Upper lobe of left lung (tissue), 6 donors: ENCODE measurements around the gene LPCAT1. TPM values are rescaled to one million over a fixed set of nuclear protein-coding genes. Genes with fewer than 3 reads are reported as not detected.

ENCODE experiments used
- ATAC-seq, 2 donors: fragments of 200-7000 bp; cut with Tn5 transposase; one replicate each; pipeline ENCODE4 v1.9.1; 2022; ENCODE audit warnings: mild to moderate bottlenecking in 2 of 2, moderate library complexity in 2 of 2; ENCODE audit not compliant: low FRiP score in 2 of 2
- DNase-seq, 2 donors: peaks; one replicate each; pipeline ENCODE4 v3.0.0-alpha.2; 2019 to 2020
- H3K27ac ChIP-seq, 4 donors: fragments of 200-600 bp; sonication (generic); one replicate each; pipeline ENCODE4 v1.5.1; 2016 to 2019
- H3K27me3 ChIP-seq, 4 donors: fragments of 200-600 bp; sonication (generic); one replicate each; pipeline ENCODE4 v1.5.1; 2017 to 2019
- H3K36me3 ChIP-seq, 4 donors: fragments of 200-600 bp; sonication (generic); one replicate each; pipeline ENCODE4 v1.5.1; 2016 to 2019
- H3K4me1 ChIP-seq, 4 donors: fragments of 200-600 bp; sonication (generic); one replicate each; pipeline ENCODE4 v1.5.1; 2018 to 2019
- H3K4me3 ChIP-seq, 4 donors: fragments of 200-600 bp; sonication (generic); one replicate each; pipeline ENCODE4 v1.5.1; 2017 to 2019; ENCODE audit warnings: mild to moderate bottlenecking in 2 of 4, moderate library complexity in 1 of 4
- H3K9me3 ChIP-seq, 4 donors: fragments of 200-600 bp; sonication (generic); one replicate each; pipeline ENCODE4 v1.5.1; 2018 to 2019
- EP300 ChIP-seq, 4 donors: sonication (generic); formaldehyde crosslinking; IDR thresholded peaks; one replicate each; pipeline ENCODE4 v1.5.1; 2017; ENCODE audit warnings: antibody characterized with exemption in 4 of 4, control low read depth in 2 of 4
- POLR2A ChIP-seq, 4 donors: fragments of 450-650 bp; IDR thresholded peaks; one replicate each; pipeline ENCODE4 v1.5.1; 2016 to 2017; ENCODE audit warnings: antibody characterized with exemption in 4 of 4, mild to moderate bottlenecking in 2 of 4
- POLR2AphosphoS5 ChIP-seq, 2 donors: sonication (generic); formaldehyde crosslinking; IDR thresholded peaks; one replicate each; pipeline ENCODE4 v1.5.1; 2017; ENCODE audit warnings: antibody characterized with exemption in 2 of 2
- whole genome bisulfite sequencing, 2 donors: methylation state at CpG; one replicate each; pipeline ENCODE4 v1.1.5; 2017 to 2018; 5-methylcytosine and 5-hydroxymethylcytosine counted together
- total RNA-seq, 6 donors: library from RNA; depleted of rRNA in 4 of 6; stranded (reverse); fragments of >200 nt in 4 of 6; gene quantifications; one replicate each; pipeline versions ENCODE4 v1.1.0 to v1.2.1, GENCODE V29; 2016 to 2021
- TF ChIP-seq, protein P1 (sequence below), 6 experiments: fragments of 450-650 bp in 4 of 6; fragments of 200-600 bp in 2 of 6; sonication (generic) in 2 of 6; IDR thresholded peaks; one replicate each; pipeline ENCODE4 v1.5.1; 2016 to 2019; ENCODE audit warnings: antibody characterized with exemption in 6 of 6
- donor health status: DM: no; HTN: no; CAD: no; lungs with moderate emphysema.
- donor health status: DM: no; HTN: yes; CAD: no; lungs with severe emphysema.

LPCAT1 gene
- total RNA-seq, 6 donors from 2014 or later = 403 to 922 (median 538) TPM

DNA sequence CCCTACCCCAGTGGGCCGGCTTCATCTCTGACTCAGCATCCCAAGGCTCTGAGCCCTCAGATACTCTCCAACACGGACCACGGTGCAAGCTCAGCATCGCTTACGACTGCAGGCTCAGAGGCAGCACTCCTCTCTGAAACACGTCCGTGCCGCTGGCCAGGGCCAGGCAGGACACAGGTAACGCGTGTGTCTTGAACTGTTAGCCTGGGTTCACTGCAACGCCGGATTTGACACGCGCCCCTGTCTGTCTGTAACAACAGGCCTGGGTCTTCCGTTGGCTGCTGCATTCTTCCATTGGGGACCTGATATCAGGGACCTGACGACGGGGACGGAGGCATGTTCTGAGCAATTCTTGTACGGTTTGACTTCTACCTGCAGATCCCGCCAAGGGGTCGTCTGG lies 84.9 kb downstream of the LPCAT1 start:
- no peak overlapping the region for H3K4me3 ChIP-seq
- 86 to 88% methylated on average over 16 to 21 of the region's 21 CpGs for WGBS, 2 donors
- no peaks in the 10 kb centered on the region for H3K9me3 ChIP-seq
- TF ChIP-seq, protein P1, sequence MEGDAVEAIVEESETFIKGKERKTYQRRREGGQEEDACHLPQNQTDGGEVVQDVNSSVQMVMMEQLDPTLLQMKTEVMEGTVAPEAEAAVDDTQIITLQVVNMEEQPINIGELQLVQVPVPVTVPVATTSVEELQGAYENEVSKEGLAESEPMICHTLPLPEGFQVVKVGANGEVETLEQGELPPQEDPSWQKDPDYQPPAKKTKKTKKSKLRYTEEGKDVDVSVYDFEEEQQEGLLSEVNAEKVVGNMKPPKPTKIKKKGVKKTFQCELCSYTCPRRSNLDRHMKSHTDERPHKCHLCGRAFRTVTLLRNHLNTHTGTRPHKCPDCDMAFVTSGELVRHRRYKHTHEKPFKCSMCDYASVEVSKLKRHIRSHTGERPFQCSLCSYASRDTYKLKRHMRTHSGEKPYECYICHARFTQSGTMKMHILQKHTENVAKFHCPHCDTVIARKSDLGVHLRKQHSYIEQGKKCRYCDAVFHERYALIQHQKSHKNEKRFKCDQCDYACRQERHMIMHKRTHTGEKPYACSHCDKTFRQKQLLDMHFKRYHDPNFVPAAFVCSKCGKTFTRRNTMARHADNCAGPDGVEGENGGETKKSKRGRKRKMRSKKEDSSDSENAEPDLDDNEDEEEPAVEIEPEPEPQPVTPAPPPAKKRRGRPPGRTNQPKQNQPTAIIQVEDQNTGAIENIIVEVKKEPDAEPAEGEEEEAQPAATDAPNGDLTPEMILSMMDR (IDR thresholded peaks at IDR 0.05) = no peak
- no peak for TF ChIP-seq POLR2A (IDR thresholded peaks at IDR 0.05)
- TF ChIP-seq POLR2AphosphoS5 (IDR thresholded peaks at IDR 0.05) = no peak
- TF ChIP-seq EP300 (IDR thresholded peaks at IDR 0.05) = no peak
- no peak overlapping the region for H3K27ac ChIP-seq
- no peaks in the 10 kb centered on the region for H3K4me1 ChIP-seq
- H3K27me3 ChIP-seq = peaks cover 0 to 15% (median 3%) of the 10 kb centered on the region in 4 donors
- ATAC-seq = no peak
- no peaks in the 10 kb centered on the region for H3K36me3 ChIP-seq
- no peak for DNase-seq

DNA sequence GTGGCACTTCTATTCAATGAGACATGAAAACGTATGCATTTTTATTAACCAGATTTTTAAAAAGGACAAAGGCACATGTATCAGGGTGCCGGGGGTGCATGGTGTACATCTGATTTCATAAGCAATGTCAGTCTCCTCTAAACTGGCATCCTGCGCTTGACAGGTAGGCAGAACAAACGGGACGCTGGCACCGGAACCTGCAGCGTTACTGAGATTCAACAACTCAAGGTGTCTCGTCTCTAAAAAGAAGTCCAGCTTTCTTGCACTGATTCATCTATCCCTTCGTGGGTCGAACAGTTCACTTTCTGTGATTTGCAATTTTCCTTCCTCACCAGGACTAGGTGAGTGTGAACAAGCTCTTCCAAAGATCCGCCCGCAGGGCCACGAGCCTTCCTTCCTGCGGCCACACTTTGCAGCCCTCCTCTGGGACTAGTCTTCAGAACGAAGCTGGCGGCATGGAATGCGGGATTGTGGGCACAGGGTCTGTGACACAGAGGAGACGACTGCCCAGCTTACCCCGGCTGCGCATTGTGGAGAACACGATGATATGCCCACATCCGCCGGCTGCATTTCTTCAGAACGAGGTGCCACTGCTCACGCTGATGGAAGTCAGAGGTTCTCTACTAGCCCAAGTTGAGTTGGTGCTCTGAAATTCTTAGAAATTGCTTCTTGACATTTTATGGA lies 85.7 kb downstream of the LPCAT1 start:
- DNase-seq = no peak
- TF ChIP-seq POLR2A (IDR thresholded peaks at IDR 0.05) = no peak
- no peak for TF ChIP-seq POLR2AphosphoS5 (IDR thresholded peaks at IDR 0.05)
- TF ChIP-seq, protein P1 (IDR thresholded peaks at IDR 0.05) = no peak
- no peak for TF ChIP-seq EP300 (IDR thresholded peaks at IDR 0.05)
- 77 to 84% methylated on average over 18 to 25 of the region's 25 CpGs for WGBS, 2 donors
- no peaks in the 10 kb centered on the region for H3K9me3 ChIP-seq
- no peak overlapping the region for H3K4me3 ChIP-seq
- no peak for ATAC-seq
- H3K27ac ChIP-seq = no peak overlapping the region
- H3K4me1 ChIP-seq = no peaks in the 10 kb centered on the region
- peaks cover 0 to 7% (median 2%) of the 10 kb centered on the region in 4 donors for H3K27me3 ChIP-seq
- H3K36me3 ChIP-seq = no peaks in the 10 kb centered on the region

DNA sequence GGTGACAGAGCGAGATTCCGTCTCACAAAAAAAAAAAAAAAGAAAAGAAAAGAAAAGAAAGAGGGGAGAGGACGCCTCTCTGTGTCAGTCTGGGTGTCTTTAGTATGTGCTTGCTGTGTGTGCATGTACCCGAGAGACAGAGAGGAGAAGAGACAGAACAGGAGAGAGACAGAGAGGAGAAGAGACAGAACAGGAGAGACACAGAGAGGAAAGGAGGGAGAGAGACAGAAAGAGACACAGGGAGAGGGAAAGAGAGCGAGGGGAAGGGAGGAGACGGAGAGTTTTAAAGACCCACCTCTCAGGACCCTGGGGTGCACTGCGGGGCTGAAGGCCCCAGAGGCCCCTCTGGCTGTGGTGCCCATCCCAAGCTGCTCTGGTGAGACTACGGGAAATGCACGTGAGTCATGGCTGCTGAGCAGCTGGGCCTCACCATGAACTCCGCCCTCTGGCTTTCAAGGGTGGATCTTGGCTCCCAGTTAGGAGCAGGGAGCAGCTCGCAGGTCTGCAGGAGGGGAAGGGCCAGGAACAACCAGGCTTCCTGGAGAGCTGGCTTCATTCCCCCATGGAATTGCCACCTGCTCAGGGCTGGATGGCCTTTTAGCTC lies 86.4 kb downstream of the LPCAT1 start:
- DNase-seq = peak in 1 of 2 donors; percentile 17
- Histone ChIP-seq H3K9me3 (no peaks in the 10 kb centered on the region), H3K36me3 (no peaks in the 10 kb centered on the region), H3K4me1 (no peaks in the 10 kb centered on the region), H3K4me3 (no peak overlapping the region), H3K27ac (no peak overlapping the region), H3K27me3 (no peaks in the 10 kb centered on the region)
- TF ChIP-seq, protein P1 (IDR thresholded peaks at IDR 0.05) = no peak
- TF ChIP-seq POLR2AphosphoS5 (IDR thresholded peaks at IDR 0.05) (no peak), EP300 (IDR thresholded peaks at IDR 0.05) (no peak), POLR2A (IDR thresholded peaks at IDR 0.05) (no peak)
- WGBS, 2 donors = 62 to 66% methylated on average over 10 of the region's 11 CpGs
- no peak for ATAC-seq

DNA sequence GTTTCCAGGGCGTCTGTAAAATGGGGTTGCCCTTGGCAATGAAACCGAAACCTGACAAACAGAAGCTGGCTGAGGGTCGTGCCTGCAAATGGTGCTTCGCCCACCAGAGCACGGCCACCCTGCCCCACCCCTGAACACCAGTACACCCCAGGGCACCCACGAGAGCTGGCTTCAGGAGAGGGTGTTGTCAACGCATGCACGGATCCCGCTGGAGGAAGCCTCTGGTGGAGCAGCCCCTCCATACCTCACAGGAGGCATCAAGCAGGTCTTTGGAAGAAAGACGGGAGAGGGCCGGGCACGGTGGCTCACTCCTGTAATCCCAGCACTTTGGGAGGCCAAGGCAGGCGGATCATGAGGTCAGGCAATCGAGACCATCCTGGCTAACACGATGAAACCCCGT lies 87.1 kb downstream of the LPCAT1 start:
- Histone ChIP-seq H3K27ac (no peak overlapping the region), H3K9me3 (no peaks in the 10 kb centered on the region), H3K36me3 (no peaks in the 10 kb centered on the region), H3K4me1 (no peaks in the 10 kb centered on the region), H3K4me3 (no peak overlapping the region), H3K27me3 (no peaks in the 10 kb centered on the region)
- ATAC-seq = no peak
- TF ChIP-seq, protein P1 (IDR thresholded peaks at IDR 0.05) = no peak
- TF ChIP-seq EP300 (IDR thresholded peaks at IDR 0.05) = no peak
- TF ChIP-seq POLR2A (IDR thresholded peaks at IDR 0.05) = no peak
- TF ChIP-seq POLR2AphosphoS5 (IDR thresholded peaks at IDR 0.05) = no peak
- WGBS, 2 donors = 88 to 90% methylated on average over 14 to 16 of the region's 16 CpGs
- DNase-seq = peak in 1 of 2 donors; percentile 14
